ENCODE data around the gene STIP1.
A peak's percentile ranks its signal among the peaks of the same experiment; 100 is the strongest.

Gene STIP1

DNA sequence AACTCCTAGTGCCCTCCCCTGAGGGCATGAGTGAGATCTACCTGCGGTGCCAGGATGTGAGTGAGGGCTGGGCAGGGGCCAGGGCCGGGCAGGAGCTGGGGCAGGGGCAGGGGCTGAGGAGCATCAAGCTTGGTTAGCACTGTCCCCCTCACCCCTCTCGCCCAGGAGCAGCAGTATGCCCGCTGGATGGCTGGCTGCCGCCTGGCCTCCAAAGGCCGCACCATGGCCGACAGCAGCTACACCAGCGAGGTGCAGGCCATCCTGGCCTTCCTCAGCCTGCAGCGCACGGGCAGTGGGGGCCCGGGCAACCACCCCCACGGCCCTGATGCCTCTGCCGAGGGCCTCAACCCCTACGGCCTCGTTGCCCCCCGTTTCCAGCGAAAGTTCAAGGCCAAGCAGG, 34.3 kb downstream of the STIP1 start:
- no peaks in the 10 kb centered on the region for H3K9me3 ChIP-seq (ENCODE audit: control extremely low read depth in 1 of 5, control insufficient read depth in 4 of 5, insufficient read depth in 2 of 5, low read depth in 1 of 5, low read length in 4 of 5)
- peaks cover 0 to 10% (median 6%) of the 10 kb centered on the region in 4 experiments for H3K4me1 ChIP-seq (ENCODE audit: control extremely low read depth in 1 of 4, control insufficient read depth in 4 of 4, insufficient read depth in 4 of 4, low read length in 3 of 4)
- no peak for DNase-seq
- no peak overlapping the region for H3K27ac ChIP-seq (ENCODE audit: insufficient read depth in 1 of 2, low read depth in 1 of 2, low read length in 2 of 2, poor library complexity in 1 of 2, severe bottlenecking in 2 of 2)
- ChIA-PET POLR2A (interaction anchor here (0.6 to 0.9 kb wide), 2 partner anchors 10 to 284 kb away, joined by 3 read pairs; no protein-coding TSS in a partner anchor), CTCF (interaction anchor here (16.0 kb wide), 1 partner anchor 12 kb away, joined by 321 read pairs; the partner anchor contains the start of gene FERMT3)
- peaks cover 9 to 68% (median 49%) of the 10 kb centered on the region in 4 experiments for H3K36me3 ChIP-seq (ENCODE audit: control insufficient read depth in 4 of 4, insufficient read depth in 4 of 4, low read length in 3 of 4)
- no peak overlapping the region for H3K4me3 ChIP-seq (ENCODE audit: control insufficient read depth in 1 of 7, extremely low read depth in 1 of 7, insufficient read depth in 4 of 7, low read depth in 2 of 7, low read length in 6 of 7)
- WGBS (ENCODE audit: insufficient coverage) = 100% methylated on average over 16 of the region's 17 CpGs
- no peaks in the 10 kb centered on the region for H3K27me3 ChIP-seq (replicated peaks in 2 of 5; ENCODE audit: control insufficient read depth in 4 of 5, insufficient read depth in 5 of 5, low read length in 4 of 5)

- DNase-seq = no peak
- Histone ChIP-seq H3K27ac (ENCODE audit: insufficient read depth in 1 of 2, low read depth in 1 of 2, low read length in 2 of 2, poor library complexity in 1 of 2, severe bottlenecking in 2 of 2) (no peak overlapping the region), H3K27me3 (replicated peaks in 2 of 5; ENCODE audit: control insufficient read depth in 4 of 5, insufficient read depth in 5 of 5, low read length in 4 of 5) (no peaks in the 10 kb centered on the region), H3K9me3 (ENCODE audit: control extremely low read depth in 1 of 5, control insufficient read depth in 4 of 5, insufficient read depth in 2 of 5, low read depth in 1 of 5, low read length in 4 of 5) (no peaks in the 10 kb centered on the region), H3K4me3 (ENCODE audit: control insufficient read depth in 1 of 7, extremely low read depth in 1 of 7, insufficient read depth in 4 of 7, low read depth in 2 of 7, low read length in 6 of 7) (no peak overlapping the region), H3K36me3 (ENCODE audit: control insufficient read depth in 4 of 4, insufficient read depth in 4 of 4, low read length in 3 of 4) (peaks cover 9 to 63% (median 49%) of the 10 kb centered on the region in 4 experiments), H3K4me1 (ENCODE audit: control extremely low read depth in 1 of 4, control insufficient read depth in 4 of 4, insufficient read depth in 4 of 4, low read length in 3 of 4) (peaks cover 0 to 16% (median 11%) of the 10 kb centered on the region in 4 experiments)
- ChIA-PET POLR2A (no interaction called here), CTCF (interaction anchor here (16.0 kb wide), 1 partner anchor 13 kb away, joined by 321 read pairs; the partner anchor contains the start of gene FERMT3)
- WGBS (ENCODE audit: insufficient coverage) = 98% methylated on average over 8 of the region's 14 CpGs
Observed at GRCh38 chr11:64220798-64221197, 34.8 kb downstream of the STIP1 start.

DNA sequence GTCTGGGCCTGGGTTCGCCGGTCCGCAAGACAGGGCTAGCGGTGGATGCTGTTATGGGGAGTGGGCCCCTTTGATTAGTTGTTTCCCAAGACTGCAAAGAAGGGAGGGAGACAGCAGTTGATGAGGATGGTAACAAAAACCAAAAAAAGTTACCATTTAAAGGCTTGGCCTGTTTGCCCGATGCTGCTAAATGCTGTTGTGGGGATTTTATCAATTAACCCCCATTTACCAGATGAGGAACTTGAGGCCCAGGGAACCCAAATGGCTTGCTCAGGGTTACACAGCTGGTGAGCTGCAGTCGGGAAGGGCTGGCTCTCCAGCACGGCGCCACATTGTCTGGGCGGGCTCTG, 36.7 kb downstream of the STIP1 start:
- POLR2A ChIA-PET = interaction anchor here (2.1 kb wide), 1 partner anchor 16 kb away, joined by 20 read pairs; the partner anchor contains the start of gene FERMT3
- no peak for DNase-seq
- Histone ChIP-seq H3K9me3 (ENCODE audit: control extremely low read depth in 1 of 5, control insufficient read depth in 4 of 5, insufficient read depth in 2 of 5, low read depth in 1 of 5, low read length in 4 of 5) (no peaks in the 10 kb centered on the region), H3K4me3 (ENCODE audit: control insufficient read depth in 1 of 7, extremely low read depth in 1 of 7, insufficient read depth in 4 of 7, low read depth in 2 of 7, low read length in 6 of 7) (no peak overlapping the region), H3K27ac (ENCODE audit: insufficient read depth in 1 of 2, low read depth in 1 of 2, low read length in 2 of 2, poor library complexity in 1 of 2, severe bottlenecking in 2 of 2) (no peak overlapping the region), H3K36me3 (ENCODE audit: control insufficient read depth in 4 of 4, insufficient read depth in 4 of 4, low read length in 3 of 4) (peaks cover 5 to 55% (median 44%) of the 10 kb centered on the region in 4 experiments), H3K27me3 (replicated peaks in 2 of 5; ENCODE audit: control insufficient read depth in 4 of 5, insufficient read depth in 5 of 5, low read length in 4 of 5) (no peaks in the 10 kb centered on the region), H3K4me1 (ENCODE audit: control extremely low read depth in 1 of 4, control insufficient read depth in 4 of 4, insufficient read depth in 4 of 4, low read length in 3 of 4) (peaks cover 0 to 32% (median 26%) of the 10 kb centered on the region in 4 experiments)
- WGBS (ENCODE audit: insufficient coverage) = 83% methylated on average over 7 of the region's 9 CpGs
- CTCF ChIA-PET = interaction anchor here (0.8 to 16.0 kb wide), 4 partner anchors 14 to 34 kb away, joined by 3 to 321 read pairs (median 10); partner anchors contain the start of genes FERMT3, FKBP2 and PLCB3

- peaks cover 0 to 32% (median 27%) of the 10 kb centered on the region in 4 experiments for H3K4me1 ChIP-seq (ENCODE audit: control extremely low read depth in 1 of 4, control insufficient read depth in 4 of 4, insufficient read depth in 4 of 4, low read length in 3 of 4)
- CTCF ChIA-PET = interaction anchor here (0.8 to 16.0 kb wide), 8 partner anchors 13 to 81 kb away, joined by 3 to 321 read pairs (median 4); partner anchors contain the start of genes FERMT3, FKBP2 and PLCB3
- peaks cover 4 to 53% (median 41%) of the 10 kb centered on the region in 4 experiments for H3K36me3 ChIP-seq (ENCODE audit: control insufficient read depth in 4 of 4, insufficient read depth in 4 of 4, low read length in 3 of 4)
- H3K9me3 ChIP-seq (ENCODE audit: control extremely low read depth in 1 of 5, control insufficient read depth in 4 of 5, insufficient read depth in 2 of 5, low read depth in 1 of 5, low read length in 4 of 5) = no peaks in the 10 kb centered on the region
- no peak overlapping the region for H3K4me3 ChIP-seq (ENCODE audit: control insufficient read depth in 1 of 7, extremely low read depth in 1 of 7, insufficient read depth in 4 of 7, low read depth in 2 of 7, low read length in 6 of 7)
- POLR2A ChIA-PET = interaction anchor here (1.0 to 2.1 kb wide), 2 partner anchors 9 to 16 kb away, joined by 3 to 20 read pairs; partner anchors contain the start of gene FERMT3
- WGBS (ENCODE audit: insufficient coverage) = 91% methylated on average over 18 of the region's 24 CpGs
- DNase-seq = no peak
- H3K27me3 ChIP-seq (replicated peaks in 2 of 5; ENCODE audit: control insufficient read depth in 4 of 5, insufficient read depth in 5 of 5, low read length in 4 of 5) = no peaks in the 10 kb centered on the region
- no peak overlapping the region for H3K27ac ChIP-seq (ENCODE audit: insufficient read depth in 1 of 2, low read depth in 1 of 2, low read length in 2 of 2, poor library complexity in 1 of 2, severe bottlenecking in 2 of 2)
Observed at GRCh38 chr11:64223001-64223651, 37.2 kb downstream of the STIP1 start.

GRCh38 chr11:64224151-64224890, 38.4 kb downstream of the STIP1 start:
- WGBS (ENCODE audit: insufficient coverage) = 99% methylated on average over 16 of the region's 17 CpGs
- Histone ChIP-seq H3K27me3 (replicated peaks in 2 of 5; ENCODE audit: control insufficient read depth in 4 of 5, insufficient read depth in 5 of 5, low read length in 4 of 5) (no peaks in the 10 kb centered on the region), H3K4me3 (ENCODE audit: control insufficient read depth in 1 of 7, extremely low read depth in 1 of 7, insufficient read depth in 4 of 7, low read depth in 2 of 7, low read length in 6 of 7) (no peak overlapping the region), H3K27ac (ENCODE audit: insufficient read depth in 1 of 2, low read depth in 1 of 2, low read length in 2 of 2, poor library complexity in 1 of 2, severe bottlenecking in 2 of 2) (no peak overlapping the region), H3K9me3 (ENCODE audit: control extremely low read depth in 1 of 5, control insufficient read depth in 4 of 5, insufficient read depth in 2 of 5, low read depth in 1 of 5, low read length in 4 of 5) (no peaks in the 10 kb centered on the region), H3K4me1 (ENCODE audit: control extremely low read depth in 1 of 4, control insufficient read depth in 4 of 4, insufficient read depth in 4 of 4, low read length in 3 of 4) (peaks cover 0 to 34% (median 30%) of the 10 kb centered on the region in 4 experiments), H3K36me3 (ENCODE audit: control insufficient read depth in 4 of 4, insufficient read depth in 4 of 4, low read length in 3 of 4) (peaks cover 4 to 45% (median 32%) of the 10 kb centered on the region in 4 experiments)
- CTCF ChIA-PET = interaction anchor here (1.0 to 16.0 kb wide), 8 partner anchors 12 to 80 kb away, joined by 3 to 321 read pairs (median 4); partner anchors contain the start of genes FERMT3, FKBP2 and PLCB3
- POLR2A ChIA-PET = interaction anchor here (1.0 to 2.1 kb wide), 3 partner anchors 10 to 17 kb away, joined by 3 to 20 read pairs (median 3); partner anchors contain the start of gene FERMT3
- no peak for DNase-seq

DNA sequence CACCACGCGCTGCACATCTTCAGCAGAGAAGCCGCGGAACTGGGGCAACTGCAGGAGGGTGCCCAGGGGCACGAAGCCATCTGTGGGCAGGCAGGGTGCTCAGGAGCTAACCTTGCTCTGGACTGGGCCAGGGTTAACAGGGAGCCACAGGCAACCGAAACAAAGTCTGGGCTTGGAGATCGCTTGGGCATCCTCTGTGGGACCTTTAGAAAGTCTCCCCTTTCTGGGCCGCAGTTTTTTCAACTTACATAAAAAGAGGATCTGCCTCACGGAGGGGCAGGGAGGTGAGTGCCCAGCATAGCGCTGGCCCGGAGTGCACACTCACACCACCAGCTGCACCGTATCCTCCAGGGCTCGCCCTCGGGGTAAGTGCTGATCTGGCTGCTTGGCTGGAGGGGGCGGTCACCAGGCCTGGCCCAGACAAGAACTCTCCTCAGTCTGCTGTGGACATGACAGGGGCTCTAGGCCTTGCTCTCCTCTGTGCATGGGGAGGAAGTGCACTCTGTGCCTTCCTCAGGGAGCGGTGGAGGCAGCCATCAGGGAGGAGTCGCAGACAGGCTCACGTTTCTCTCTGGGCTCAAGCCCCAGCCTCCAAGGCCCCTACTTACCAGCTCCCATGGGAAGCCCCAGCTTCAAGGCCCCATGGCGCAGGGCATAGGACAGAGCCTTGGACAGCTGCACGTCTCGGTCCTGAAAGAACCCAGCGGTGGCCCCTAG, 39.1 kb downstream of the STIP1 start:
- H3K9me3 ChIP-seq (ENCODE audit: control extremely low read depth in 1 of 5, control insufficient read depth in 4 of 5, insufficient read depth in 2 of 5, low read depth in 1 of 5, low read length in 4 of 5) = no peaks in the 10 kb centered on the region
- H3K27ac ChIP-seq (ENCODE audit: insufficient read depth in 1 of 2, low read depth in 1 of 2, low read length in 2 of 2, poor library complexity in 1 of 2, severe bottlenecking in 2 of 2) = peak overlapping the region; percentile 33 to 87
- DNase-seq = no peak
- ChIA-PET POLR2A (interaction anchor here (0.6 to 3.1 kb wide), 4 partner anchors 13 to 210 kb away, joined by 3 to 27 read pairs (median 12); partner anchors contain the start of gene FERMT3), CTCF (interaction anchor here (1.0 to 16.0 kb wide), 5 partner anchors 8 to 65 kb away, joined by 3 to 321 read pairs (median 6); partner anchors contain the start of genes FERMT3 and PLCB3)
- H3K4me1 ChIP-seq (ENCODE audit: control extremely low read depth in 1 of 4, control insufficient read depth in 4 of 4, insufficient read depth in 4 of 4, low read length in 3 of 4) = peaks cover 0 to 42% (median 37%) of the 10 kb centered on the region in 4 experiments
- peak overlapping the region; percentile 35 to 93 (median 77) for H3K4me3 ChIP-seq (ENCODE audit: control insufficient read depth in 1 of 7, extremely low read depth in 1 of 7, insufficient read depth in 4 of 7, low read depth in 2 of 7, low read length in 6 of 7)
- WGBS (ENCODE audit: insufficient coverage) = 77% methylated on average over 21 of the region's 22 CpGs
- H3K27me3 ChIP-seq (replicated peaks in 2 of 5; ENCODE audit: control insufficient read depth in 4 of 5, insufficient read depth in 5 of 5, low read length in 4 of 5) = no peaks in the 10 kb centered on the region
- H3K36me3 ChIP-seq (ENCODE audit: control insufficient read depth in 4 of 4, insufficient read depth in 4 of 4, low read length in 3 of 4) = peaks cover 3 to 40% (median 26%) of the 10 kb centered on the region in 4 experiments
